AG20443 (cell line): ENCODE results near the gene CCDC154.
"Not testable (repeated sequence)": the region's sequence is repeated elsewhere in the genome, so short reads cannot be mapped to it uniquely, and the experiment has no call there.

ENCODE experiments used
- DNase-seq: peaks from one replicate; pipeline ENCODE4 v3.0.0; 2012; ENCODE audit warnings: low spot score, mixed read lengths

CCDC154 gene, protein sequence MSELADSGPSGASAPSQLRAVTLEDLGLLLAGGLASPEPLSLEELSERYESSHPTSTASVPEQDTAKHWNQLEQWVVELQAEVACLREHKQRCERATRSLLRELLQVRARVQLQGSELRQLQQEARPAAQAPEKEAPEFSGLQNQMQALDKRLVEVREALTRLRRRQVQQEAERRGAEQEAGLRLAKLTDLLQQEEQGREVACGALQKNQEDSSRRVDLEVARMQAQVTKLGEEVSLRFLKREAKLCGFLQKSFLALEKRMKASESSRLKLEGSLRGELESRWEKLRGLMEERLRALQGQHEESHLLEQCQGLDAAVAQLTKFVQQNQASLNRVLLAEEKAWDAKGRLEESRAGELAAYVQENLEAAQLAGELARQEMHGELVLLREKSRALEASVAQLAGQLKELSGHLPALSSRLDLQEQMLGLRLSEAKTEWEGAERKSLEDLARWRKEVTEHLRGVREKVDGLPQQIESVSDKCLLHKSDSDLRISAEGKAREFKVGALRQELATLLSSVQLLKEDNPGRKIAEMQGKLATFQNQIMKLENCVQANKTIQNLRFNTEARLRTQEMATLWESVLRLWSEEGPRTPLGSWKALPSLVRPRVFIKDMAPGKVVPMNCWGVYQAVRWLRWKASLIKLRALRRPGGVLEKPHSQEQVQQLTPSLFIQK

DNA sequence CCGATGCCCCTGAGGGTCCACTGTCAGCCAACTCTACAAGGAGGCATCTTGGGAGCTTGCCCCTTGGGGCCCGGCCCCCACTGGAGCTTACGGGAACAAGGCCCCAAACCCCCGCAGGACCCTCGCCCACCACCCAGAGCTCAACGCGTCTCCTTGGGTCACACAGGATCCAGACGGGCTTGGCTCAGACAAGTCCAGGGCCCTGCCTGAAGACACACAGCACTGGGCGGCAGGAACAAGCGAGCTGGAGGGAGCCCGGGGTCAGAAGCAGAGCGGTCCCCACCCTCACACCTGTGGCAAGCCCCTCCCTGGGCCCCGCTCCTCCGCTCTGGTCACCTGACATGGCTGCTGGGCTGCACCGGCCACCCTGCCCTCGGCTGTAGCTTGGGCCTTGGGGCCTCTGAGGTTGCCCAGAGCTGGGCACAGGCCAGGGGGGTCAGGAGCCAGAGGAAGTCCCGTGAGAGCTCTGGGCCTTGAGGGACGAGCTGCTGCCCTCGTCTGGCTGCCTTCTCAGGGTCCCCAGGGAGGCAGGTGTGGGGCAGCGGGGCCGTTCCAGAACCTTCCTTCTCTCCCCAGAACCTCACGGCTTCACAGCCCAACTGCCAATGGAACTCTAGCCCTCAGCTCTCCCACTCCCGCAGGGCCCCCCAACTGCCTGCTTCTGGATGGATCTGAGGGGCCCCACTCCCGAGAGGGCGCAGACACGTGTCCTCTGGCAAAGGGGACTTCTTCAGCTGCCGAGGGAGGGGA, at the start of gene CCDC154:
Gene CCDC154, minus strand, starts transcription at position 577 of the 750 bp plus-strand sequence. Its CDS starts 234 bp downstream, at position 343.
- no peak for DNase-seq

DNA sequence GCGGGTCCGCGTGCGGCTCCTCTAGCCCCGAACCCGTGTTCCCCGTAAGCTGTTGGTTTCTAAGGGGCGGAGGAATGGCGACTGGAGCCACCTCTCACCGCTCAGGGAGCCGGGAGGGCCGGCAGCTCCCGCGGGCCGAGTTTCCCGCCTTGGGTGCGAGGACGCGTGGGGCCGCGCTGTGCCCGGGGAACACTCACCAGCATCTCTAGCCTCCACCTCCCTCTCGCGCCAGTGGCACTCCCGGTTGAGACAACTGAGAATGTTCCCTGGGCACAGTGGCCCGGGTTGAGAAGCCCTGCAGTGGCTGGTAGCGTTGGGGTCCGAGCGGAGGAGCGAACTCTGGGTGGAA, 49.4 kb upstream of the CCDC154 start:
- peak; percentile 46 for DNase-seq

DNA sequence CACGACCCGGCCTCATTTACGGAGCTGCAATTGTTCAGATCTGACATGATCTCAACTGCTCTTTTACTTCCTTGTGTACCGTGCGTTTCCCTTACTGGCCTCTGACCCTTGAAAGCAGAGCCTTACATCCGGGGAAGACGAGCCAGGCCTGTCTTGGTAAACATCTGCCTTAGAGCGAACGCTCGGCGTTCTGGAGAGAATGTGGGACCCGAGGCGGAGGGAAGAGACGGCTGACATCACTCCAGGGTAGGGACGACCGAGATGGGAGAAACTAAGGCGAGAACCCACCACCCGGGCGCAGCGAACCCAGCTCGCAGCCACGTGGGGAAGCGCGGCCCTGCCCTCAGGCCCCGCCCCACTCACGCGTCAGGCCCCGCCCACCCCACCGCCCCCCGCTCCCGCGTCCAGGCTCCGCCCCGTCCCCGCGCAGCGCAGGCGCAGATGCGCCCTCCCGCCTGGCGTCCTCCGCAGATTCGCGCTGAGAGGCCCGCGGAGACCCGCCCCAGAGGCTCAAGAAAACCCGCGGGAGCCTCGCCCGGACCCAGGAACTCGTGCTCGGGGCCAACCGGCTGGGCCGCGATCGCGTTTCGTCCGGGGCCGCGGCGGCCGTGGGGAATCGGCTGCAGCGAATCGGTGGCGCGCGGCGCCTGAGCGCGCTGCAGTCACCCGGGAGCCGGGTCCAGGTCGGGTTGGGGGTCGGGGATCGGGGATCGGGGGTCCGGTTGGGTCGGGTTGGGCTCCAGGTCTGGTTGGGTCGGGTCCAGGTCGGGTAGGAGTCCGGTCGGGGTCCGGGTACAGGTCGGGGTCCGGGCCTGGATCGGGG, 48.8 kb upstream of the CCDC154 start, which contains the start of gene TELO2:
Gene TELO2, plus strand, starts transcription at position 438 of the 823 bp plus-strand sequence. CDS start 922 bp downstream, outside the sequence.
- peak; percentile 100 for DNase-seq

DNA sequence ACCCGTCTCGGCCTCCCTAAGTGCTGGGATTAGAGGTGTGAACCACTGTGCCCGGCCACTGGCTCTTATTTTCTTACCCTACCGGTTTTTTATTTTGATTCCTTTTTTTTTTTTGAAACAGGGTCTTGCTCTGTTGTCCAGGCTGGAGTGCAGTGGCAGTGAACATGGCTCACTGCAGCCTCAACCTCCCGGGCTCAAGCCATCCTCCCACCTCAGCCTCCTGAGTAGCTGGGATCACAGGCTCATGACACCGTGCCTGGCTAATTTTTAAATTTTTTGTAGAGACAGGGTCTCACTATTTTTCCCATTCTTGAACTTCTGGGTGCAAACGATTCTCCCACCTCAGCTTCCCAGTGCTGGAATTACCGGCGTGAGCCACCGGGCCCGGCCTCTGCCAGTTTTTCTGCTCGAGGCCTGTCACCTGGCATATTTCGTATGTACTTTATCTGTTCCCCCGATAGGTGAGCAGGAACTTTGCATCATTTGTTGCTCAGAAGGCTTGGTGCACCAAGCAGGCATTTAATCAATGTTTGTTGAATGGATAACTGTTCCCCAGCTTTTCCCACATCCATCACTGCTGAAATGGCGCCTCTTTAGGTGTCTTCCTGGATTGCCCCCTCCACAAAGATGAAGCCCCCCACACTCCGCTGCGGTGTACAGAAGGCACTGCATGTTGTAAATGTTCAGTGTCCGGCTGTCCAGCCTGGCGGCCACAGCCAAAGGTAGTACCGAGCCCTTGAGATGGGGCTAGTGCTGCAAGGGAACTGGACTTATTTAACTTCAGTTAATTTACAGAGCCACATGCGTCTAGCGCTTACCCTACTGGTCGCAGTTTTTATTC, 47.9 kb upstream of the CCDC154 start:
- no peak for DNase-seq

DNA sequence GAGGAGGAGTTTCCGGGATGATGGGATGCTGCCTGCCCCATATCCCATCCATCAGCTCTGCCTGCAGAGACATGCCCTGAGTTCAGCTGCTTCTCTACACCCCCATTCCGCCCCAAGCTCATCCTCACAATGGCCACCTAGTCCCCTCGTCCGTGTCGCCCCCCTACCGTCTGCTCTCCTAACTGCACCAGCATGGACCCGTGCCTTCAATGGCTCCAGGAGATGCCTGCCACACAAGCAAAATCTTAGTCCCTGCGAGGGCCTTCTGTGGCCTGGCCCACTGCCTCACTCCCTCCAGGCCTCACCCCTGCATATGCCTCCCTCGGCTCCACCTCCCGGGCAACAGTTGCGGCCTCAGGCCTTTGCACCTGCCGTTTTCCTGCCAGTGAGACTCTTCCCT, 47.0 kb upstream of the CCDC154 start:
- no peak for DNase-seq

DNA sequence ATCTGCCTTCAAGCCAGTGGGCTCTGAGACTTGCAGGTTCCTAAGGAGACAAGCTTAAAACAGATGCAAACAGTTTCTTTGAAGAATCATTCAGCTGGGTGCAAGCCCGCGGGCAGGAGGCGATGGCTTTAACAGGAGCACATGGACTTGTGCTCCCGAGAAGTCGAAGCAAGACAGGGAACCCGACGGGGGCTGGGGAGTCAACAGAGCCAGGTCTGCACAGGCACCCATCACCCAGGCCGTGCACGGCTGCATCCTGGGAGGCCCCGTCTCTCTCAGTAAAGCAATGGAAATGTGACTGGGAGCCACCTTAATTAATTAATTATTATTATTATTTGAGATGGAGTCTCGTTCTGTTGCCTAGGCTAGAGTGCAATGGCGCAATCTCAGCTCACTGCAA, 44.7 kb upstream of the CCDC154 start:
- DNase-seq = no peak

DNA sequence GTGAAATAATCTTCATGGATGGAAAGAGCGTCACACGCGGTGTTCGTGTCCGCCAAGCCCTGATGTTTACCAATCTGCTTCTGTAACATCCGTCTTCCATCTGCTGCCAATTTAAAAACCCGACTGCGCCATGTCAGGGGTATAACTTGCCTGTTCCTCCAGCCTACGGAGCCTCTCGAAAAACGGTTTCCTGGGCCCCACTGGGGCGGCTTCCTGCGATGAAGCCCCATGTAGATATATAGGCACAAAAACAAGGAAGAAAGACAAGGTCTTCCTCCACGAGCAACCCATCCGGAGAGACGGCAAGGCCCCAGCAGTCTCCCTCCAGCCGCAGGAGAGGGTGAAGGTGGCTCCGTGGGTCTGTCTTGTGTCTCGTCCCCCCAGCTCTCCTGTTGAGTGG, 44.3 kb upstream of the CCDC154 start, which contains the start of gene PTX4:
Gene PTX4, minus strand, starts transcription at position 326 of the 400 bp plus-strand sequence. Its CDS starts 35 bp downstream, at position 291.
- DNase-seq = no peak

DNA sequence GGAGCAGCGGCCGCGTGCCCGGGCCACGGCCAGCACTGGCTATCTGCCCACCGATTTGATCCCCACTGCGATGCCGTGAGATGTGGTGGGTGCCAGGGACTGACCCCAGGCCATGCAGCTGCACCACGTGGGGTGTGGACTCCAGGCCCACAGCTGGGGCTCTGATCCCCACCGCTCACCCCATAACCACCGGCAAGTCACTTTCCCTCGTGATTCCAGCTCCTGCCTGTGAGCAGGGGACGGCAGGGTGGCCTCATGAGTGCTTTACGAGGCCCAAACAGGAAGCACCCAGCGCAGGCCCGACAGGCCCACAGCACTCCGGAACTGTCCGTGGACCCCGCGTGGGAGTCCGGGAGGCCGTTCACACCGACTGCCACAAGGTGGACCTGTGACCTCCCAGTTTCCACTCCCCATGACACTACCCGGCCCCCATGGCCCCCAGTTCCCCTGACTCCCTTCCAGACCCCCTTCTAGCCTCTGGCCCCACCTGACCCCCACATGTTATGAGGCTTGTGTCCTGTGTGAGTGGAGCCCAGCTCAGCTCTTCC, 43.8 kb upstream of the CCDC154 start:
- DNase-seq = no peak

DNA sequence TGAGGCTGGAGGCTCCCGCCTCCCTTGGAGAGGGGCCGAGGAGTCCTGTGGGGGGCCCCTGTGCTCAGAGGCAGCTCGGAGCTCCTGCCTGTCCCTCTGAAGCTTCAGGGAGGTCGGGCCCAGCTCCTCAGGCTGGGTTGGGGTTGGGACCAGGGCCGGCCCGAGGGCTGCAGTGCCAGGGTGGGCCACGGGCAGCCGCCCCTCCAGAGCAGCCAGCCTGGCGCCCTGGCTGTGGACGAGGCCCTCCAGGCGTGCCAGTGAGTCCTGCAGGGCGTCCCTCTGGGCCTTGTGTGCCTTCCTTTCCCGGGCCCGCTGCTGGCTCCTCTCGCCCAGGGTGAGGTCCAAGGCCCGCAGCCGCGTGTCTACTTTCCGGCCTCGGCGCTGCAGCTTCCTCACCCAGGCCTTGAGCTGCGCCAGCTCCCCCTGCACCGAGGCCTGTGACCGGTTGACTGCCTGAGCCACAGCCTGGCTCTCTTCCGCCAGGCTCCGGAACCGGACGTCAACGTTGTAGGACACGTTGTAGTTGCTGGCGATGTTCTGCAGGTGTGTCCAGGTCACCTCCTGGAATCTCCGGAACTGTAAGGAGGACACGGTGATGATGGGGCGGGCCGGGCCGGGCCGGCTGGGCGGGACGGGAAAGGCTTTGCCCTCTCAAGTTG, 43.2 kb upstream of the CCDC154 start:
- no peak for DNase-seq

DNA sequence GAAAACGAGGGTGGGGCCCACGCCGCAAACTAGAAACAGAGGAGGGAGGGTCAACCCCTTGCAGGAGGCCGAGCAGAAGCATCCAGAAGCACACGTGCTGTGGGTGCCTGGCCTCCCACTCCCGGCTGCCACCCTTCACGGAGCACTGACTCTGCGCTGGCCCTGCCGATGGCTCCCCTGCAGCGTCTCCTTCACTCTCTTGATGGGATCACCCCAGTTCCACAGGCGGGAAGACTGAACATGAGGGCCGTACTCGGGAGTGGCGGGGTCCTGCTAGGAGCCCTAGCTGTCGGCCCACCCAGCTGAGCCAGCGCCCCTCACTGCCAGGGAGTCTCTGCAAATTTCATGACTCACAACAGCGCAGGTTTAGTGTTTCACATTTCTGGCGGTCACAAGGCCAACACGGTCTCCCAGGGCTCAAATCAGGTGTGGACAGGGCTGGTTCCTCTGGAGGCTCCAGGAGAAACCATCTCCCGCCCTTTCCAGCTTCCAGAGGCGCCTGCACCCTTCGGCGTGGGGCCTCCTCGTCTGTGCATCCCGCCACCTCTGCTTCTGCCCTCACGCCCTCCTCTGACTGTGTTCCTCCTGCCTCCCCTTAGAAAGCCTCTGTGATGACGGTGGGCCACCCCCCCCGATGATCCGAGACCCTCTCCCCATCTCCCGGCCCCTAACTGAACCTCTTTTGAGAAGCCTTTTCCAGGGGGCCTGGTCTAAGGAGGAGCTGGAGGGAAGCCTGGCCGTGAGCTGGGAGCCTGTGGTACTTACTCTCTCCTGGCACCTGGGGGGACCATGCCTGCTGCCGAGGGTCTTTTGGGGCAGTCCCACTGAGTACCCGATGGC, 42.4 kb upstream of the CCDC154 start:
- no peak for DNase-seq

DNA sequence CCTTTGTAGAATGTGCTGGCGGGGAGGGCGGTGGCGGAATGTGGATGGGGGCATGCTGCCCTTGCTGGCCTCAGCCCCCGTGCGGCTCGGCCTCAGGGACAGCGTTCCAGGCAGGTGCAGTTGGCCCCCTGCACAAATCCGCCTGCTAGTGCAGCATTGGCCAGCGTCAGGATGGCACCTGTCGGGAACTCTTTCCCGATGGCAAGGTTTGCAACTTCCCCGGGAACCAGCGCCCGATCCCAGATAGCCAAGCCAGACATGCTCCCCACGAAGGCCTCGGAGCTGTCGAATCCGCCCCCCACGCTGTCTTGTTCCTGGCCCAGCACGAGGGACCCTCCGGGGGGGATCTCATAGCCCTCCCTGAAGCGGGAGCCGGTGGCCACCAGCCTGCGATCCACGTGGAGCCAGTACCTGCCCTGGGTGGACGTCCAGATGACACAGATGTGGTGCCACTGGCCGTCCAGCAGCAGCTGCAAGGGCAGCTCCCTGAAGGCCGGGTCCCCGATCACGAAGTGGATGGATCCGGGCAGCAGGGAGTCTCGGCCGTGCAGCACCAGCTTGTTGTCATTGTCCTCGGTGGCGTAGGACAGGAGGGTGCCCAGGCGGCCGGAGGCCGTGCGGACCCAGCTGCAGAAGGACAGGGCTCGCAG, 41.6 kb upstream of the CCDC154 start:
- no peak for DNase-seq

DNA sequence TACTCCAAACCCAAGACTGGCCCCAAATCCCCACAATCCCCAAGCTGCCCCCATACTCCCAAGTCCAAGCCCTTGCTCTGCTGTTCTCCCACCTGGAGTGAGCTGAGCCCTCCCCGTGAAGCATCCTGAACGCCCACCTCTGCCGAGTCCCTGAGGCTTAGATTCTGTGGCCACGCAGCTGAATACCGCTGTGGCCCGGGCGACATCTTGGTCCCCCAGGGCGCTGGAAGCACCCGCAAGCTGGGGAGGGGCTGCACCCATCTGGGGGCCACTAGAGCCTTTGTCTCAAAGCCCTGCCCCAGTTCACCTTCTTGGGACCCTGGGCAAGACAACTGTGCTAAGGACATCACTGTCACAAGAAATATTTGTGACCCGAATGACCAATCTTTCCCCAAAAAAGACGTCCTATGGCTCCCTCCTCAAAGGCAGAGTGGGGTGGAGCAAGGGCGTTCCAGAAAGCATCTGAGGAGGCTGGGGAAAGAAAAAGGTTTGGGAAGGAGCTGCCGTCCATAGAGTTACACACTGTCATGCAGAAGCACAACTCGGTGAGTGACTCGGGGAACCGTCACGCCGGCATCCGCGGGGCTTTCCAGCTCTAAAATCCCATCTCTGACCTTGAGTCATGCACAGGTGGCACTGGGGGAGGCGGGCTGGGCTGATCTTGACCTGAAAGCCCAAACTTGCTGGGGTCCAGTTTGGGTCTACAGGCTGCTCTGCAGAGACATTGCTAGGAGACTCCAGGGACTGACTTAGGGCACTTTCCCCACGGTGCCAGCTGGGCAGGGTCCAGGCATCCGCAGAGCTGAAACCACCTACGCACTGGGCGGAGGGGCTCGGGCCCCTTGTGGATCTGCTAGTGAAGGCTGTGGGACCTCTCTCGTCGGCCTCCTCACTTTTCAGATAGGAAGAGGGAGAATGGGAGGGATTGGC, 37.8 kb upstream of the CCDC154 start:
- DNase-seq = no peak

DNA sequence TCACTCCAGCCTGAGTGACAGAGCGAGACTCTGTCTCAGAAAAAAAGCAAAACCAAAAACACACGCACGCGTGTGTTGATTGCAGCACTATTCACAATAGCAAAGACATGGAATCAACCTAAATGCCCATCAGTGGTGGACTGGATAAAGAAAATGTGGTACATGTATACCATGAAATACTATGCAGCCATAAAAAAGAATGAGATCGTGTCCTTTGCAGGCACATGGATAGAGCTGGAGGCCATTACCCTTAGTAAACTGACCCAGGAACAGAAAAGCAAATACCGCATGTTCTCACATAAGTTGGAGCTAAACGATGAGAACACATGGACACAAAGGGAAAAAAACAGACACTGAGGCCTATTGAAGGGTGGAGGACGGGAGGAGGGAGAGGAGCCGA, 34.6 kb upstream of the CCDC154 start:
- DNase-seq = not testable (repeated sequence)

DNA sequence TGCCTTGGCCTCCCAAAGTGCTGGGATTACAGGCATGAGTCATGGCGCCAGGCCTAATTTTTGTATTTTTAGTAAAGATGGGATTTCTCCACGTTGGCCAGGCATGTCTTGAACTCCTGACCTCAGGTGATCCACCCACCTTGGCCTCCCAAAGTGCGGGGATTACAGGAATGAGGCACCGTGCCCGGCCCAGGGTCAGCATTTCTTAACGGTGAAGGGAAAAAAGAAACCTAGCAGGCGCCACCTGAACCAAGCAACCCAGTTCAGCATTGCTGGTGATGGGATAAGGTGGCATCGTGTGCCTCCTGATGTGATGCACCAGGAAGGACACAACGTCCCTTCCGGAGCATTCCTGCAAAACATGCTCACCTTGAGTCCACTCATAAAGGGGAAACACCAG, 32.7 kb upstream of the CCDC154 start:
- no peak for DNase-seq

DNA sequence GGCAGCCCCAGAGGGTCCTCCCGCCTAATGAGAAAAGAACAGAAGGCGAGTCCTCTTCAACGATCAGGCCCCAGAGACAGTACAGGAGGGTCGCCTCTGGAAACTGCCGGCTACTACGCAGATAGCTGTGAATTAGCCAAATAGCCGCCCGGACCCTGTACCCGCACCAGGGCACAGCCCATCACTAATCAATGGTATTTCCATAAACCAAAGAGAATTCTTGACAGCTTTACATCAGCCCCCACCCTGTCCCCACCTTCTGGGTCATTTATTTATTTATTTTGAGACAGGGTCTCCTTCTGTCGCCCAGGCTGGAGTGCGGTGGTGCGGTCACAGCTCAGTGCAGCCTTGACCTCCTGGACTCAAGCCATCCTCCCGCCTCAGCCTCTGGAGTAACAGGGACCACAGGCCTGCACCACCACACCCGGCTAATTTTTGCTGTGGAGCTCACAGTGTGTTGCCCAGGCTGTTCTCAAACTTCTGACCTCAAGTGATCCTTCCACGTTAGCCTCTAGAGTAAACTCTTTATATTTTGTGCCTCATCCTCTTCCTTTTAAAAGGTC, 31.3 kb upstream of the CCDC154 start:
- no peak for DNase-seq

DNA sequence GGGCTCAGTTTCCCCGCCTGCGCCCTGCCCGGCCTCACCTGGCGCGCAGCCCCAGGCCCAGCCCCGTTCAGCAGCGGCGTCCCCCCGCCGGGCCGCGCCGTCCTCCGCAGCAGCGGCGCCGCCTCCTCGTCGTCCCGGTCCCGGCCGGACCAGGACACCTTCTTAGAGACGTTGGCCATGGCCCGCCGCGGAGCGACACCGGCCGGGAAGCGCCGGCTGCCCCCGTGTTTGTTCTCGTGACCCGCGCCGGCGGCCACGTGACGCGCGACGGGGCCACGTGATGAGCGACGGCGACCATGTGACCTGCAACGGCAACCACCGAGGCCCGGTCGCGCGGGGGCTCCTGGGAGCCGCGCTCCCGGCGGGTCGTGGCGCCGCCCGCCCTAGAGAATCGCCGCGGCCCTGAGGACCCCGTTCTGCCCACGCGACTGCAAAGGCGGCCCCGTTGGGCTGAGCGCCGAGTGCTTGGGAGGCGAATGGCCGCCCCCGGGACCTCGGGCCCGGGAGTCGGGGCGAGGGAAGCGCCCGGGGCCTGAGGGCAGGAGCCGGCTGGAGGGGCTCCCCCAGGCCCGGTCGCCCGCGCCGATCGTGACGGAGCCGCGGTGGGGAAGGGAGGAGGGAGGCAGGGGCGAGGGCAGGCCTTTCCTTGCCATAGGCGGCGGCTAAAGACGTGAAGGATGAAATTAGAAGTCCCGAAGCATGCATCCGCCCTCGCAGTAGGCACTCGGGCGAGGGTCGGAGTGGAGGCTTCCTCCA, 30.6 kb upstream of the CCDC154 start, which contains the start of gene CLCN7:
Gene CLCN7, minus strand, starts transcription at position 233 of the 756 bp plus-strand sequence. Its CDS starts 54 bp downstream, at position 179.
- DNase-seq = peak; percentile 99
